Stimulated activated CD8-positive, alpha-beta memory T cell treated with anti-CD3 and anti-CD28 coated beads, Interleukin-7, amount 100 ng/mL, for 4 hours (primary cell): Measurements from ENCODE around the gene POLD1.
"Not testable (repeated sequence)": the region's sequence is repeated elsewhere in the genome, so short reads cannot be mapped to it uniquely, and the experiment has no call there.

Experiments
- DNase-seq, 2 donors: peaks; one replicate each; pipeline ENCODE4 v3.0.0-alpha.2; 2020; ENCODE audit warnings: low read depth in 2 of 2

Gene POLD1

GRCh38 chr19:50365434-50366306 is 18.5 kb upstream of the POLD1 start, which contains the start of gene NAPSA:
TSS of gene NAPSA (minus strand) at chr19:50365639. CDS start at chr19:50365621, 18 bp downstream.
- DNase-seq, result no peak

DNA sequence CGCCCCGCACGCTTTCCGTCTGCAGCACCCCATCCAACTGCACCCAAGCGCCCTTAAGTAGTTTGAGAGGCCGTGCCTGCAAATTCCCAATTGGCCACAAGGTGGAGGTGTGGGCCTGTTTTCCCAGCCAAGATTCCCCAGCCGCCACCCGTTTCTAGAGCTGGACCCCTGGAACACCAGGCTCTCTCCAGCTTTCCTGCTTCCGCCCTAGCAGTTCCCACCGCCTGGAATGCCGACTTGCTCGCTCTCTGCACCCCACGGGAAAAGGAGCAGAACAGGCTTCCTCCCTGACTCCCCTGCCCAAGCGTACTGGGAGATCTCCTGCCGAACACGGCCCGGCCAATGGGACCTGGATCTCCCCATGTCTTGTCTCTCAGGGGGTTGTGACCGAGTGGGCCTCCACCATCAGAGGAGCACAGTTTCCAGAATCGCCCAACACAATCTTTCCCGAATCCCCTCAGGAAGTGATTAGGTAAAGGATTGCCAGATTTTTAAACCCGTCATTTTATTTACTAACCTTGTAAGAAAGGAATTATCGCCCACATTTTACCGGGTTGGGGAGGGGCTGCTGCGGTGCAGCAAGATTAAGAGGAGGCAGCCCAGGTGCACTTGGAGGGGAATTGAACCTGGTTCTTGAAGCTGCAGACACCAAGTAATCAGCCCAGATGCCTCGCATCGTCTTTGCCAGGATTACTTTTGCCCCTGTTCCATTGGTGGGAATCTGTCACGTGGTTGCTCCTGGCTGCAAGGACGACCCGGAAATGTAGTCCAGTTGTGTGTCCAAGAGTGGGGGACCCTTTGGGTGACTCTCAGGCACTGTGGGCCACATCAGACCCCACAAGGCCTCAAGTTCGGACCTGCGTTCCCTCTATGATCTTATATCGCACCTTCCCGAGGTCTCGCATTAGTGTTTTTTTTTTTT is 15.2 kb upstream of the POLD1 start:
- peak; percentile 61 for DNase-seq

- DNase-seq, result no peak
These were observed 12.2 kb upstream of the POLD1 start for GRCh38 chr19:50371914-50372475.

- peak; percentile 89 to 91 for DNase-seq
These were observed 7.7 kb upstream of the POLD1 start, which contains the start of gene NR1H2 for GRCh38 chr19:50376166-50377050. TSS of gene NR1H2 (plus strand) at chr19:50376457. CDS start at chr19:50377606, 1,149 bp downstream.

- DNase-seq, result peak; percentile 33 to 44
These were observed 7.1 kb upstream of the POLD1 start for GRCh38 chr19:50377051-50377461.

DNA sequence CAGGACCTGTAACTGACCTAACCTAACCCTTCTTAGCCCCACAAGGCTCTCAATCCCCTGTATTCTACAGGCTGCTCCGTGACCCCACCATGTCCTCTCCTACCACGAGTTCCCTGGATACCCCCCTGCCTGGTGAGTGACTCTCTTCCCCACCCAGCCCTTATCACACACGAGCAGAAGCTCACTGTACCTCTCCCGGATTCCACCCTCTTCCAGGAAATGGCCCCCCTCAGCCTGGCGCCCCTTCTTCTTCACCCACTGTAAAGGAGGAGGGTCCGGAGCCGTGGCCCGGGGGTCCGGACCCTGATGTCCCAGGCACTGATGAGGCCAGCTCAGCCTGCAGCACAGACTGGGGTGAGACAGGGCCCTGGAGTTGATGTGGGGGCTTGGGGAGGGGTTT is 6.6 kb upstream of the POLD1 start:
- no peak for DNase-seq

DNA sequence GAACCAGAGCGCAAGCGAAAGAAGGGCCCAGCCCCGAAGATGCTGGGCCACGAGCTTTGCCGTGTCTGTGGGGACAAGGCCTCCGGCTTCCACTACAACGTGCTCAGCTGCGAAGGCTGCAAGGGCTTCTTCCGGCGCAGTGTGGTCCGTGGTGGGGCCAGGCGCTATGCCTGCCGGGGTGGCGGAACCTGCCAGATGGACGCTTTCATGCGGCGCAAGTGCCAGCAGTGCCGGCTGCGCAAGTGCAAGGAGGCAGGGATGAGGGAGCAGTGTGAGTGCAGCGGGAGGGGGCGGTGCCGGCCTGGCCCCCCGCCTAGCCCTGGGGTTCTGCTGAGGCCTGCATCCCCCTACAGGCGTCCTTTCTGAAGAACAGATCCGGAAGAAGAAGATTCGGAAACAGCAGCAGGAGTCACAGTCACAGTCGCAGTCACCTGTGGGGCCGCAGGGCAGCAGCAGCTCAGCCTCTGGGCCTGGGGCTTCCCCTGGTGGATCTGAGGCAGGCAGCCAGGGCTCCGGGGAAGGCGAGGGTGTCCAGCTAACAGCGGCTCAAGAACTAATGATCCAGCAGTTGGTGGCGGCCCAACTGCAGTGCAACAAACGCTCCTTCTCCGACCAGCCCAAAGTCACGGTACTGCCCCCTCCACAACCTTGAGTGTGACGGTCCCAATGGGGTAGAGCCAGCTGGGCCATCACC is 5.8 kb upstream of the POLD1 start:
- no peak for DNase-seq

DNA sequence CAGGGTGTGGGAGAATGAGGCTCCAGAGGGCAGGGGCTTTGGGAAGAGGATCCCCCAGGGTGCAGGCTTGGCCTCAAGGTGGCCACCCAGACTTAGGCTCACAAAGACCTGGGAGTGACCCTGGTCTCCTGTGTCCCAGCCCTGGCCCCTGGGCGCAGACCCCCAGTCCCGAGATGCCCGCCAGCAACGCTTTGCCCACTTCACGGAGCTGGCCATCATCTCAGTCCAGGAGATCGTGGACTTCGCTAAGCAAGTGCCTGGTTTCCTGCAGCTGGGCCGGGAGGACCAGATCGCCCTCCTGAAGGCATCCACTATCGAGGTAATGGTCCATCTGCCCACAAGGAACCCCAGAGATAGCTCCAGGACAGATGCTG is 5.3 kb upstream of the POLD1 start:
- no peak for DNase-seq

GRCh38 chr19:50379602-50380001 is 4.5 kb upstream of the POLD1 start:
- no peak for DNase-seq

DNA sequence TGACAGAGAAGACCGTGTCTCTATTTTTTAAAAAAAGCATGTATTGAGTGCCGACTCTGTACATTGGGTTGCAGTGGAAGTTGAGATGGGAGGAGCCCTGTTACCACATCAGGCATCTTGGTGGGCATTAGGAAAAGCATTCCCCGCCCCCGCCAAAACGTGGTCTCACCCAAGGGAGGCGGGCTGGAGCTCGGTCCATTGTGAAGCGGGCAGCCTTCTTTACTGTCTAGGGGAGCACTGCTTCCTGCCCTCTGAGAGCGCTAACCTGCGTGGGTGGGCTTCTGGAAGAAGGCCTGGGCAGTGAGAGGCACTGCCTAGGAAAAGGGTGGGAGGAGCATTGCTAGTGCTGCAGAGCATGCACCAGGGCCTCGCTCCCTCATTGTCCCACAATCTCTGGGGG is 4.0 kb upstream of the POLD1 start:
- DNase-seq, result no peak

GRCh38 chr19:50380751-50381151 is 3.4 kb upstream of the POLD1 start:
- DNase-seq, result no peak

GRCh38 chr19:50381881-50382729 is 2.0 kb upstream of the POLD1 start:
- DNase-seq, result no peak

GRCh38 chr19:50383001-50383851 is 921 bp upstream of the POLD1 start:
- DNase-seq, result no peak

GRCh38 chr19:50384685-50385535 is 763 bp downstream of the POLD1 start:
- DNase-seq, result no peak

DNA sequence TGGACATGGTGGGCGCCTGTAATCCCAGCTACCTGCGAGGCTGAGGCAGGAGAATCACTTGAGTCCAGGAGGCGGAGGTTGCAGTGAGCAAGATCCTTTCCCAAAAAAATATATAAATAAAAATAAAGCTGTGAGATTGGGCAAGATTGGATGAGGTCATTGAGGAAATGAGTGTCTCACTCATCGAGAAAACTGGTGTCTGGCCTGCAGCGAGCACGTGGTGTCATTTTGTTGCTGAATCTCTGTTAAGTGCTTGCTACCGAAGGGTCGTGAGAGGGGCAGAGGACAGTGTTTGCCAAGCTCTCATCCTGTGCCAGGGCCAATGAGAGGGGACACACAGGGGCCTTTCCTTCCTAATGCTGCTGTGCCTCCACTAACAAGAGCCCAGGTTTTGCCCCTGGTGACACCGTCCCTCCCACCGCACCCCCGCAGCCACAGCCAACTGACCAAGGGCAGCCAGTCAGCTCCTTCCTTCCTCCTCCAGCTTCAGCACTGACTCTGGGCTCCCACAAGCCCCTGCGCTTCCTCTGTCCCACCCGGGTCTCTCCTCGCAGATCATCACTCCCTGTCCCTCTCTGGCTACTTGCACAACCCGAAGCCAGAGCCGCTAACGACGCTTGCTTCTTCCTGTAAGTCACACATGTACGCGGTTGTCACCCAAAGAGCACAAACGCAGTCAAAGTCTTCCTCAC is 3.2 kb downstream of the POLD1 start:
- no peak for DNase-seq

DNA sequence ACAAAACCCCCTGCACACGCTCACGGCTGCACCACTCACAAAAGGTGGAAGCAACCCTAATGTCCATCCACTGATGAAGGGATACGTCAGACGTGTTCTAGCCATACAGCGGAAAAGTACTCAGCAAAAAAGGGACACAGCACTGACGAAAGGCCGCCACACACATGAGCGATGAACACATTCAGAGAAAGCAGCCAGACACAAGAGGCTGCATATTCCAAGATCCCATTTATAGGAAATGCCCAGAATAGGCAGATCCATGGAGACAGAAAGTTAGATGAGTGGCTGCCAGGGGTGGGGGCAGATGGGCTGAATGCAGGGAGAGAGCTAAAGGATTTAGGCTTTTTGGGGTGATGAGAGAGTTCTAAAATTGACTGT is 3.7 kb downstream of the POLD1 start:
- DNase-seq, result no peak

- not testable (repeated sequence) for DNase-seq
These were observed 6.1 kb downstream of the POLD1 start for GRCh38 chr19:50390295-50390694.
